Stimulated activated naive CD4-positive, alpha-beta T cell treated with Interleukin-2 at 50 U/mL for 16 hours (primary cell): ENCODE results near the gene SPTAN1.
"Not testable (repeated sequence)": the region's sequence is repeated elsewhere in the genome, so short reads cannot be mapped to it uniquely, and the experiment has no call there.

Experiments used
- DNase-seq: peaks from one replicate; lab custom pipeline; 2025; lab: John Stamatoyannopoulos, UW

Gene SPTAN1

GRCh38 chr9:128633601-128634000 lies 81.2 kb downstream of the SPTAN1 start:
- DNase-seq: no peak

- DNase-seq: no peak
Measured at GRCh38 chr9:128634111-128634510, 81.7 kb downstream of the SPTAN1 start.

- DNase-seq: no peak
Measured at GRCh38 chr9:128634651-128635262, 82.4 kb downstream of the SPTAN1 start.

GRCh38 chr9:128635266-128636023 lies 83.1 kb downstream of the SPTAN1 start:
- no peak for DNase-seq

GRCh38 chr9:128636024-128636390 lies 83.6 kb downstream of the SPTAN1 start:
- no peak for DNase-seq

- no peak for DNase-seq
Measured at GRCh38 chr9:128636556-128637530, 84.5 kb downstream of the SPTAN1 start.

- no peak for DNase-seq
Measured at GRCh38 chr9:128637656-128638055, 85.3 kb downstream of the SPTAN1 start.

- DNase-seq: no peak
Measured at GRCh38 chr9:128638580-128638979, 86.2 kb downstream of the SPTAN1 start.

- DNase-seq: no peak
Measured at GRCh38 chr9:128640603-128641002, 88.2 kb downstream of the SPTAN1 start.

- no peak for DNase-seq
Measured at GRCh38 chr9:128642675-128643245, 90.4 kb downstream of the SPTAN1 start.

- no peak for DNase-seq
Measured at GRCh38 chr9:128643519-128644300, 91.3 kb downstream of the SPTAN1 start.

- DNase-seq: peak; percentile 54
Measured at GRCh38 chr9:128648206-128648605, 95.8 kb downstream of the SPTAN1 start.

- DNase-seq: no peak
Measured at GRCh38 chr9:128651798-128652197, 99.4 kb downstream of the SPTAN1 start.

GRCh38 chr9:128653908-128654307 lies 101.5 kb downstream of the SPTAN1 start:
- no peak for DNase-seq

GRCh38 chr9:128654481-128654880 lies 102.1 kb downstream of the SPTAN1 start:
- DNase-seq: no peak

GRCh38 chr9:128656416-128657343 lies 104.3 kb downstream of the SPTAN1 start, which contains the start of gene DYNC2I2:
Gene DYNC2I2 (minus strand): TSS chr9:128656847. CDS start chr9:128656726, 121 bp downstream.
- DNase-seq: peak; percentile 94

GRCh38 chr9:128657344-128657704 lies 104.9 kb downstream of the SPTAN1 start:
- DNase-seq: no peak

GRCh38 chr9:128657796-128658195 lies 105.4 kb downstream of the SPTAN1 start:
- no peak for DNase-seq

- not testable (repeated sequence) for DNase-seq
Measured at GRCh38 chr9:128666481-128666941, 114.1 kb downstream of the SPTAN1 start.

GRCh38 chr9:128669786-128670185 lies 117.4 kb downstream of the SPTAN1 start:
- DNase-seq: no peak
